Tibial nerve (tissue), 4 donors: Measurements from ENCODE around the gene DNAAF2. TPM values are rescaled to one million over a fixed set of nuclear protein-coding genes. Genes with fewer than 3 reads are reported as not detected.

Source experiments
- DNase-seq, 2 donors: peaks; one replicate each; pipeline ENCODE4 v3.0.0-alpha.2; 2019; ENCODE audit warnings: low spot score in 2 of 2
- H3K27ac ChIP-seq, 4 donors: fragments of 200-600 bp; sonication (generic) in 3 of 4; one replicate each; pipeline ENCODE4 v1.5.1; 2017 to 2019; ENCODE audit warnings: mild to moderate bottlenecking in 1 of 4
- H3K27me3 ChIP-seq, 2 donors: fragments of 200-600 bp; sonication (generic) in 1 of 2; one replicate each; pipeline versions ENCODE4 v1.5.1 to v1.6.0; 2017 to 2019
- H3K36me3 ChIP-seq, 3 donors: fragments of 200-600 bp; sonication (generic); one replicate each; pipeline ENCODE4 v1.5.1; 2018 to 2019
- H3K4me1 ChIP-seq, 4 donors: fragments of 200-600 bp; sonication (generic) in 3 of 4; one replicate each; pipeline ENCODE4 v1.5.1; 2017 to 2019
- H3K4me3 ChIP-seq, 4 donors: fragments of 200-600 bp; sonication (generic) in 3 of 4; one replicate each; pipeline ENCODE4 v1.5.1; 2017 to 2019; ENCODE audit warnings: mild to moderate bottlenecking in 1 of 4, moderate library complexity in 1 of 4
- H3K9me3 ChIP-seq, 4 donors: fragments of 200-600 bp; sonication (generic) in 3 of 4; one replicate each; pipeline ENCODE4 v1.5.1; 2017 to 2019
- EP300 ChIP-seq, 2 donors: sonication (generic); formaldehyde crosslinking; IDR thresholded peaks; one replicate each; pipeline ENCODE4 v1.6.1; 2017; ENCODE audit warnings: antibody characterized with exemption in 2 of 2, mild to moderate bottlenecking in 1 of 2
- POLR2A ChIP-seq, 2 donors: fragments of 450-650 bp; IDR thresholded peaks; one replicate each; pipeline ENCODE4 v1.6.1; 2017; ENCODE audit warnings: antibody characterized with exemption in 2 of 2, mild to moderate bottlenecking in 2 of 2, moderate library complexity in 2 of 2
- WGBS, 2 donors: methylation state at CpG; one replicate each; pipeline ENCODE4 v1.1.5; 2018; 5-methylcytosine and 5-hydroxymethylcytosine counted together
- total RNA-seq, 4 donors: library from RNA; depleted of rRNA; stranded (reverse); fragments of >200 nt; gene quantifications; one replicate each; pipeline ENCODE4 v1.1.0, GENCODE V29; 2016
- TF ChIP-seq, protein P1 (sequence below), 5 experiments: fragments of 200-600 bp in 3 of 5; fragments of 450-650 bp in 2 of 5; sonication (generic) in 3 of 5; IDR thresholded peaks; one replicate each; pipeline ENCODE4 v1.5.1; 2016 to 2019; ENCODE audit warnings: antibody characterized with exemption in 5 of 5, mild to moderate bottlenecking in 3 of 5, moderate library complexity in 2 of 5

Gene DNAAF2
- total RNA-seq, 4 donors from 2014 or later: 7.8 to 17.2 (median 9.6) TPM

DNA sequence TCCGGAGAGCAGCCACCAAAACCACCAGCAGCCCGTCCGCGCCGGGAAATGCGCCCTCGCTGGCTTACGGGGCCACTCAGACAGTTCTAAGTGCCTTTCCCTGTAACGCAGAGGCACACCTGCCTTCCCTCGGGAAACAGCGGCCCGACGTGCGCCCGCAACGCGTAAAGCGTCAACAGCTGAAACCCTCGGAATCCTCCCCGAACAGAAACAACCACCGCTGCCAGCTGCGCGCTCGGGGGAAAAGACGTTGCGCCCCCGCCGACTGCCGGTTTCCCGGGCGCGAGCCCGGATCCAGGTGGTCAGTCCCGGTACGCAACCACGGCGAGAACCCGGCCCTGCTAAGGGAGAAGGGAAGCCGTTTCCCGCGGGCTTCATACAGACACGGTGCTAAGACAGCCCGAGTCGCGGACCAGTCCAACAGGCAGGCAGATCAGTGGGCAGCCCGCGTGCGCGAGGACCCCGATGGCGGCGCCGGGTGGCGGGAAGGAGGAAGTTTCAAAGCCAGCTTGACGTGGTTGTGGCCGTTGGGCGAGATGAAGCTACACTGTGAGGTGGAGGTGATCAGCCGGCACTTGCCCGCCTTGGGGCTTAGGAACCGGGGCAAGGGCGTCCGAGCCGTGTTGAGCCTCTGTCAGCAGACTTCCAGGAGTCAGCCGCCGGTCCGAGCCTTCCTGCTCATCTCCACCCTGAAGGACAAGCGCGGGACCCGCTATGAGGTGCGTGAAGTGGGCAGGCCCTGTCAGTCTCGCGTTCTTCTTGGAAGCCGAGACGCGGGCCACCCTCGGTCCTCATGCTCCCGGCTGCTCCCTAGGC lies 36.4 kb downstream of the DNAAF2 start, which contains the start of gene LRR1:
TSS of gene LRR1 (plus strand) at position 456 of the 816 bp plus-strand sequence. CDS start at position 537, 81 bp downstream.
- Histone ChIP-seq H3K4me3 (peak within 1 kb of the TSS; percentile 59 to 96 (median 80)), H3K4me1 (peaks cover 0 to 33% (median 7%) of the 10 kb centered on the region in 4 donors), H3K9me3 (no peaks in the 10 kb centered on the region), H3K27me3 (no peaks in the 10 kb centered on the region), H3K36me3 (no peaks in the 10 kb centered on the region), H3K27ac (peak within 1 kb of the TSS; percentile 91 to 95 (median 92))
- WGBS, 2 donors: 0% methylated on average over 8 to 60 of the region's 77 CpGs
- TF ChIP-seq POLR2A (IDR thresholded peaks at IDR 0.05) (peak; percentile 12 to 52), EP300 (IDR thresholded peaks at IDR 0.05) (peak in 1 of 2 donors; percentile 80)
- TF ChIP-seq, protein P1, sequence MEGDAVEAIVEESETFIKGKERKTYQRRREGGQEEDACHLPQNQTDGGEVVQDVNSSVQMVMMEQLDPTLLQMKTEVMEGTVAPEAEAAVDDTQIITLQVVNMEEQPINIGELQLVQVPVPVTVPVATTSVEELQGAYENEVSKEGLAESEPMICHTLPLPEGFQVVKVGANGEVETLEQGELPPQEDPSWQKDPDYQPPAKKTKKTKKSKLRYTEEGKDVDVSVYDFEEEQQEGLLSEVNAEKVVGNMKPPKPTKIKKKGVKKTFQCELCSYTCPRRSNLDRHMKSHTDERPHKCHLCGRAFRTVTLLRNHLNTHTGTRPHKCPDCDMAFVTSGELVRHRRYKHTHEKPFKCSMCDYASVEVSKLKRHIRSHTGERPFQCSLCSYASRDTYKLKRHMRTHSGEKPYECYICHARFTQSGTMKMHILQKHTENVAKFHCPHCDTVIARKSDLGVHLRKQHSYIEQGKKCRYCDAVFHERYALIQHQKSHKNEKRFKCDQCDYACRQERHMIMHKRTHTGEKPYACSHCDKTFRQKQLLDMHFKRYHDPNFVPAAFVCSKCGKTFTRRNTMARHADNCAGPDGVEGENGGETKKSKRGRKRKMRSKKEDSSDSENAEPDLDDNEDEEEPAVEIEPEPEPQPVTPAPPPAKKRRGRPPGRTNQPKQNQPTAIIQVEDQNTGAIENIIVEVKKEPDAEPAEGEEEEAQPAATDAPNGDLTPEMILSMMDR (IDR thresholded peaks at IDR 0.05): peak in 1 of 5 experiments; percentile 35
- DNase-seq: peak; percentile 73 to 83

DNA sequence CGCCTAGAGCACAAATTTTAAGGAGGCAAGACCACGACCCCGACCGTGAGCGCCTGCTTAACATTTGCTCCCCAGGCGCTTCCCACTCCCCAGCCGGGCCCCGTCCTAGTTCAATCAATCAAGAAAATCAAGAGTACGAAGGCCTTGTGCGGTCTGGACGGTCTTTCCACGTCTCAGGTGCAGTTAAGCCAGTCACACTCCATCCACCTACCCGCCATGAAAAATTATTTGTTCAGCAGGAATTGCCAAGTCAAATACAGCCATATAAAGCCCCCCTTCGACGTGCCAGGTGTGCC lies 36.9 kb downstream of the DNAAF2 start:
- Histone ChIP-seq H3K9me3 (no peaks in the 10 kb centered on the region), H3K27me3 (no peaks in the 10 kb centered on the region), H3K4me3 (peak overlapping the region; percentile 59 to 96 (median 80)), H3K36me3 (no peaks in the 10 kb centered on the region), H3K4me1 (peaks cover 0 to 35% (median 7%) of the 10 kb centered on the region in 4 donors), H3K27ac (peak overlapping the region; percentile 91 to 95 (median 92))
- TF ChIP-seq, protein P1 (IDR thresholded peaks at IDR 0.05): no peak
- no peak for TF ChIP-seq POLR2A (IDR thresholded peaks at IDR 0.05)
- TF ChIP-seq EP300 (IDR thresholded peaks at IDR 0.05): no peak
- no peak for DNase-seq
- 0 to 1% methylated on average over 15 of the region's 15 CpGs for WGBS, 2 donors

DNA sequence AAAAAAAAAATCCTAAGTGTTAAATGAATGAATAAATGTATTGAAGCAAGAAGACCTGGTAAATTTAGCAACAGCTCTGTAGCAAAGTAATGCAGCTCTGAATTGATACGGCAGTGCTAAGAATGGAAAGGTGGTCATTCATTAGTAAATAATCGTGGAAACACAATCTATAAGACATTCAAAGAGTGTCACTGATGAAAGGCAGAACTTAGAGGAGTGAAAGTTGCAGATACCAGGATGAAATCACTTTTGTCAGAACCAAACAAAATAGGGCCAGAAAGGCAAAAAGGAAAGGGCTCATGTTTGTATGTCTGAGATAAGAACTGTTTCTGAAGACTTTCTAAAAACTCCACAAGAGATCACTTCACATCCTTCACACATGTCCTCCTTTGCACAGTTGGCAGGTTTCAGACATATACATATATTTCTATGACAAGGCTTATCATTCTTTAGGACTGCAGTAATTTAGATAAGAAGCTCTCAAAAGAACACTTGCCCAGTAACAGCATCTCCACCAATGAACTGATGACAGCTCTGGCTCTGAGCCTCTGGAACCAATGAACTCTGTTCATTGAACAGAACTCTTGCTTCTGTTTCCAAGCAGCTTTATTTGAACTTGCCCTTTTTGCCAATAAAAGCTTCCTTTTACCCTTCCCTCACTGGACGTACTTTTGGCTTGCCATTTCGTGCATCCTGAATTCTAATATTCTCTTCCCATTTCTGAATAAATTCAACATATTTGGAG lies 40.5 kb downstream of the DNAAF2 start:
- no peak for TF ChIP-seq POLR2A (IDR thresholded peaks at IDR 0.05)
- no peak for TF ChIP-seq EP300 (IDR thresholded peaks at IDR 0.05)
- TF ChIP-seq, protein P1 (IDR thresholded peaks at IDR 0.05): no peak
- 19 to 24% methylated on average over 4 of the region's 4 CpGs for WGBS, 2 donors
- H3K4me1 ChIP-seq: peaks cover 0 to 28% (median 7%) of the 10 kb centered on the region in 4 donors
- H3K9me3 ChIP-seq: no peaks in the 10 kb centered on the region
- no peak for DNase-seq
- H3K27me3 ChIP-seq: no peaks in the 10 kb centered on the region
- H3K27ac ChIP-seq: peak overlapping the region in 3 of 4 donors; percentile 26 to 43 (median 27)
- H3K36me3 ChIP-seq: no peaks in the 10 kb centered on the region
- no peak overlapping the region for H3K4me3 ChIP-seq

DNA sequence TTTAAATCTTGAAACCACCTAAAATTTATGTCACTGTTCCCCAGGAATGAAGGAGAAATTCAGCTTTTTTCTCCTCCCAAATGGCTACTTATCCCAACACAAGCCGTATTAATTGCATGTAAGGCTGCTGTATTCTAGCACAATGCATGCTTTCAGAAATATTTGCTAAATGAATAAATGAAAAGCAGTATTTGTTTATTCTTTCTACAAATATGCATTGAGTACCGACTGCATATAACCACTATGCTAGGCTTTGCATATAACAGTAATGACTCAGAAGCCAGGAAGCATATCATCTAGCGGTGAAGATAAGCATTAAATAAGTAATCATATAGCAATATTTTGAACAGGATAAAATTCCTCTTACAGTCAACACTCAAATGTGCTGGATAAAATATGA lies 42.0 kb downstream of the DNAAF2 start:
- Histone ChIP-seq H3K9me3 (no peaks in the 10 kb centered on the region), H3K4me3 (no peak overlapping the region), H3K36me3 (no peaks in the 10 kb centered on the region), H3K4me1 (peaks cover 0 to 28% (median 7%) of the 10 kb centered on the region in 4 donors), H3K27ac (peak overlapping the region in 2 of 4 donors; percentile 4 to 30), H3K27me3 (no peaks in the 10 kb centered on the region)
- DNase-seq: no peak
- TF ChIP-seq, protein P1 (IDR thresholded peaks at IDR 0.05): no peak
- no peak for TF ChIP-seq POLR2A (IDR thresholded peaks at IDR 0.05)
- TF ChIP-seq EP300 (IDR thresholded peaks at IDR 0.05): no peak
- WGBS, 2 donors: 57 to 58% methylated on average over 3 of the region's 3 CpGs
